HepG2 (cell line): ENCODE measurements around the gene SLC6A8. TPM values are rescaled to one million over a fixed set of nuclear protein-coding genes. Genes with fewer than 3 reads are reported as not detected.
A peak's percentile ranks its signal among the peaks of the same experiment; 100 is the strongest.

Source experiments
- GATAD2A ChIP-seq: IDR thresholded peaks from 2 replicates; pipeline ENCODE4 v1.6.1; 2016
- KDM1A ChIP-seq: IDR thresholded peaks from 2 replicates; pipeline ENCODE4 v1.6.1; 2016; ENCODE audit warnings: missing compliant biosample characterization
- MED1 ChIP-seq: sonication (generic); formaldehyde crosslinking; IDR thresholded peaks from 2 replicates; pipeline ENCODE4 v1.4.0; 2020; ENCODE audit warnings: missing genetic modification reagents
- NCOA2 ChIP-seq: sonication (generic); formaldehyde crosslinking; IDR thresholded peaks from 2 replicates; pipeline ENCODE4 v1.8.0; 2022; ENCODE audit warnings: inconsistent platforms
- NFIC ChIP-seq: IDR thresholded peaks from 2 replicates; pipeline ENCODE4 v1.6.1; 2012; ENCODE audit warnings: mild to moderate bottlenecking, low read length, inconsistent platforms
- POLR2AphosphoS5 ChIP-seq: IDR thresholded peaks from 2 replicates; pipeline ENCODE4 v1.6.1; 2012; ENCODE audit warnings: low read depth, low read length
- PPARG ChIP-seq: conservative IDR thresholded peaks from 2 replicates; pipeline ENCODE4 v1.6.1; 2016; ENCODE audit warnings: missing biosample characterization, missing genetic modification reagents
- RXRB ChIP-seq: IDR thresholded peaks from 2 replicates; pipeline ENCODE4 v1.6.1; 2016; ENCODE audit warnings: borderline replicate concordance, missing genetic modification reagents, missing compliant biosample characterization
- SPEN ChIP-seq: sonication (generic); formaldehyde crosslinking; IDR thresholded peaks from 2 replicates; pipeline ENCODE4 v1.5.1; 2020; ENCODE audit warnings: low read depth, mild to moderate bottlenecking, missing genetic modification reagents
- ZBTB37 ChIP-seq: sonication (generic); formaldehyde crosslinking; IDR thresholded peaks from 2 replicates; pipeline ENCODE4 v1.4.0; 2020; ENCODE audit warnings: mild to moderate bottlenecking, missing genetic modification reagents
- ZNF282 ChIP-seq: fragments of 450-650 bp; IDR thresholded peaks from 2 replicates; pipeline ENCODE4 v1.6.1; 2018; ENCODE audit not compliant: partially characterized antibody
- ZNF430 ChIP-seq: sonication (generic); formaldehyde crosslinking; IDR thresholded peaks from 2 replicates; pipeline ENCODE4 v1.9.0; 2021; ENCODE audit warnings: mild to moderate bottlenecking, missing genetic modification reagents
- ZNF441 ChIP-seq: sonication (generic); formaldehyde crosslinking; IDR thresholded peaks from 2 replicates; pipeline ENCODE4 v1.7.0; 2021; ENCODE audit warnings: missing genetic modification reagents, borderline replicate concordance
- ZNF549 ChIP-seq: sonication (generic); formaldehyde crosslinking; IDR thresholded peaks from 2 replicates; pipeline ENCODE4 v1.5.0; 2020; ENCODE audit warnings: missing genetic modification reagents
- ZNF629 ChIP-seq: sonication (generic); formaldehyde crosslinking; conservative IDR thresholded peaks from 2 replicates; pipeline ENCODE4 v1.5.0; 2020; ENCODE audit warnings: missing genetic modification reagents
- polyA plus RNA-seq, 8 experiments: library from polyadenylated mRNA; depleted of rRNA in 3 of 8; stranded (reverse) in 7 of 8; unstranded in 1 of 8; fragments of >200 nt; fragmentation: Illumina TruSeq in 4 of 8; extraction: Trizol in 4 of 8; gene quantifications; 2 replicates each; pipeline versions ENCODE4 v1.2.1 to v1.2.3, GENCODE V29; 2011 to 2016; ENCODE audit warnings: low read depth in 4 of 8, missing spikeins in 1 of 8, mixed read lengths in 1 of 8; ENCODE audit not compliant: insufficient read depth in 1 of 8
- total RNA-seq, 5 experiments: library from RNA; depleted of rRNA; stranded (reverse); fragments of >200 nt; fragmentation: Illumina TruSeq; extraction: Trizol; gene quantifications; 2 replicates each; pipeline ENCODE4 v1.2.3, GENCODE V29; 2016; ENCODE audit warnings: low read depth in 1 of 5
- TF ChIP-seq, protein P1 (sequence below): sonication (generic); formaldehyde crosslinking; conservative IDR thresholded peaks from 2 replicates; pipeline ENCODE4 v1.5.0; 2020; ENCODE audit warnings: missing genetic modification reagents
- TF ChIP-seq, protein P2 (sequence below): sonication (generic); formaldehyde crosslinking; IDR thresholded peaks from 2 replicates; pipeline ENCODE4 v1.5.1; 2020; ENCODE audit warnings: missing genetic modification reagents, mild to moderate bottlenecking, borderline replicate concordance
- TF ChIP-seq, protein P3 (sequence below), 2 experiments: sonication (generic) in 1 of 2; formaldehyde crosslinking in 1 of 2; IDR thresholded peaks; 2 replicates each; pipeline versions ENCODE4 v1.6.1 to v1.9.0; 2014 to 2022; ENCODE audit warnings: antibody characterized with exemption in 1 of 2, borderline replicate concordance in 1 of 2, inconsistent platforms in 1 of 2, low read depth in 1 of 2, missing genetic modification reagents in 1 of 2
- TF ChIP-seq, protein P4 (sequence below): sonication (generic); formaldehyde crosslinking; conservative IDR thresholded peaks from 2 replicates; pipeline ENCODE4 v1.8.0; 2022; ENCODE audit warnings: mild to moderate bottlenecking, moderate library complexity, missing genetic modification reagents

The SLC6A8 gene
- total and polyA plus RNA-seq, 2 of the 13 experiments (the other 11 are each of a cell fraction or from before 2014, with no cell fraction given) = 13.9 to 176 TPM

DNA sequence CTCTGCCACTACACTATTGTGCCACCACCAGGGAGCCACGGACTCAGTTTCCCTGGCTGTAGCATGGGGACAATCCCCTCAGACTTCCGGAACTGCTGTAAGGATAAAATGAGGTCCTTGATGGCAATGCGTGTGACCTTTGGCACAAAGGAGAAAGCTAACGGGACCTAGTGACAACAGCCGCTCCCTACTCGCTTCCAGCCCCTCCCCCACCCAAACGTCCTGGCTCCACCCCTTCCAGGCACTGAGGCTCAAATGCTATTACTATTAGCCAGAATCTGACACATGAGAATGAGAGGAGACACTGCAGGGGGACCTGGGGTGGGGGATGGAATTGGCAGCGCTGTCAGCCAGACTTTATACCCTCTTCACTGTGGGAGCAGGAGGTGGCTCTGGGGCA lies 46.1 kb upstream of the SLC6A8 start (continued):
- TF ChIP-seq, protein P1, sequence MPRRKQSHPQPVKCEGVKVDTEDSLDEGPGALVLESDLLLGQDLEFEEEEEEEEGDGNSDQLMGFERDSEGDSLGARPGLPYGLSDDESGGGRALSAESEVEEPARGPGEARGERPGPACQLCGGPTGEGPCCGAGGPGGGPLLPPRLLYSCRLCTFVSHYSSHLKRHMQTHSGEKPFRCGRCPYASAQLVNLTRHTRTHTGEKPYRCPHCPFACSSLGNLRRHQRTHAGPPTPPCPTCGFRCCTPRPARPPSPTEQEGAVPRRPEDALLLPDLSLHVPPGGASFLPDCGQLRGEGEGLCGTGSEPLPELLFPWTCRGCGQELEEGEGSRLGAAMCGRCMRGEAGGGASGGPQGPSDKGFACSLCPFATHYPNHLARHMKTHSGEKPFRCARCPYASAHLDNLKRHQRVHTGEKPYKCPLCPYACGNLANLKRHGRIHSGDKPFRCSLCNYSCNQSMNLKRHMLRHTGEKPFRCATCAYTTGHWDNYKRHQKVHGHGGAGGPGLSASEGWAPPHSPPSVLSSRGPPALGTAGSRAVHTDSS (CRISPR knock-in tag) = no peak
- TF ChIP-seq ZNF441 (CRISPR knock-in tag) (no peak), RXRB (peak; percentile 64; the same call in 1 of the 2 replicates), MED1 (CRISPR knock-in tag) (peak; percentile 45; the same call in 1 of the 2 replicates), ZNF282 (no peak), NCOA2 (CRISPR knock-in tag) (0 out of 2 replicates have a peak, but pooled peaks have one; percentile 9), POLR2AphosphoS5 (peak; percentile 44; the same call in 1 of the 2 replicates), NFIC (no peak), SPEN (CRISPR knock-in tag) (no peak), ZBTB37 (no peak), PPARG (CRISPR knock-in tag) (peak; percentile 74), KDM1A (0 out of 2 replicates have a peak, but pooled peaks have one; percentile 35), ZNF549 (CRISPR knock-in tag) (no peak), ZNF430 (CRISPR knock-in tag) (0 out of 2 replicates have a peak, but pooled peaks have one; percentile 53), ZNF629 (peak; percentile 86), GATAD2A (0 out of 2 replicates have a peak, but pooled peaks have one; percentile 14)
- TF ChIP-seq, protein P2, sequence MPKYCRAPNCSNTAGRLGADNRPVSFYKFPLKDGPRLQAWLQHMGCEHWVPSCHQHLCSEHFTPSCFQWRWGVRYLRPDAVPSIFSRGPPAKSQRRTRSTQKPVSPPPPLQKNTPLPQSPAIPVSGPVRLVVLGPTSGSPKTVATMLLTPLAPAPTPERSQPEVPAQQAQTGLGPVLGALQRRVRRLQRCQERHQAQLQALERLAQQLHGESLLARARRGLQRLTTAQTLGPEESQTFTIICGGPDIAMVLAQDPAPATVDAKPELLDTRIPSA (CRISPR knock-in tag) = no peak
- TF ChIP-seq, protein P3, sequence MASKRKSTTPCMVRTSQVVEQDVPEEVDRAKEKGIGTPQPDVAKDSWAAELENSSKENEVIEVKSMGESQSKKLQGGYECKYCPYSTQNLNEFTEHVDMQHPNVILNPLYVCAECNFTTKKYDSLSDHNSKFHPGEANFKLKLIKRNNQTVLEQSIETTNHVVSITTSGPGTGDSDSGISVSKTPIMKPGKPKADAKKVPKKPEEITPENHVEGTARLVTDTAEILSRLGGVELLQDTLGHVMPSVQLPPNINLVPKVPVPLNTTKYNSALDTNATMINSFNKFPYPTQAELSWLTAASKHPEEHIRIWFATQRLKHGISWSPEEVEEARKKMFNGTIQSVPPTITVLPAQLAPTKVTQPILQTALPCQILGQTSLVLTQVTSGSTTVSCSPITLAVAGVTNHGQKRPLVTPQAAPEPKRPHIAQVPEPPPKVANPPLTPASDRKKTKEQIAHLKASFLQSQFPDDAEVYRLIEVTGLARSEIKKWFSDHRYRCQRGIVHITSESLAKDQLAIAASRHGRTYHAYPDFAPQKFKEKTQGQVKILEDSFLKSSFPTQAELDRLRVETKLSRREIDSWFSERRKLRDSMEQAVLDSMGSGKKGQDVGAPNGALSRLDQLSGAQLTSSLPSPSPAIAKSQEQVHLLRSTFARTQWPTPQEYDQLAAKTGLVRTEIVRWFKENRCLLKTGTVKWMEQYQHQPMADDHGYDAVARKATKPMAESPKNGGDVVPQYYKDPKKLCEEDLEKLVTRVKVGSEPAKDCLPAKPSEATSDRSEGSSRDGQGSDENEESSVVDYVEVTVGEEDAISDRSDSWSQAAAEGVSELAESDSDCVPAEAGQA (IDR thresholded peaks at IDR 0.05; ENCODE audit: low read depth) = no peak
- TF ChIP-seq, protein P3 (CRISPR knock-in tag; IDR thresholded peaks at IDR 0.05; ENCODE audit: borderline replicate concordance) = no peak
- TF ChIP-seq, protein P4, sequence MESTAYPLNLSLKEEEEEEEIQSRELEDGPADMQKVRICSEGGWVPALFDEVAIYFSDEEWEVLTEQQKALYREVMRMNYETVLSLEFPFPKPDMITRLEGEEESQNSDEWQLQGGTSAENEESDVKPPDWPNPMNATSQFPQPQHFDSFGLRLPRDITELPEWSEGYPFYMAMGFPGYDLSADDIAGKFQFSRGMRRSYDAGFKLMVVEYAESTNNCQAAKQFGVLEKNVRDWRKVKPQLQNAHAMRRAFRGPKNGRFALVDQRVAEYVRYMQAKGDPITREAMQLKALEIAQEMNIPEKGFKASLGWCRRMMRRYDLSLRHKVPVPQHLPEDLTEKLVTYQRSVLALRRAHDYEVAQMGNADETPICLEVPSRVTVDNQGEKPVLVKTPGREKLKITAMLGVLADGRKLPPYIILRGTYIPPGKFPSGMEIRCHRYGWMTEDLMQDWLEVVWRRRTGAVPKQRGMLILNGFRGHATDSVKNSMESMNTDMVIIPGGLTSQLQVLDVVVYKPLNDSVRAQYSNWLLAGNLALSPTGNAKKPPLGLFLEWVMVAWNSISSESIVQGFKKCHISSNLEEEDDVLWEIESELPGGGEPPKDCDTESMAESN (CRISPR knock-in tag) = 0 out of 2 replicates have a peak, but pooled peaks have one; percentile 11
